Testis (tissue), 3 donors: Measurements from ENCODE around the gene RHEB. TPM values are rescaled to one million over a fixed set of nuclear protein-coding genes. Genes with fewer than 3 reads are reported as not detected.

Experiments
- DNase-seq: peaks from one replicate; pipeline ENCODE4 v3.0.0-alpha.2; 2019
- H3K27ac ChIP-seq, 2 donors: fragments of 200-600 bp; sonication (generic); one replicate each; pipeline ENCODE4 v1.5.1; 2019
- H3K27me3 ChIP-seq: fragments of 200-600 bp; sonication (generic); one replicate; pipeline ENCODE4 v1.5.1; 2019
- H3K36me3 ChIP-seq: fragments of 200-600 bp; sonication (generic); one replicate; pipeline ENCODE4 v1.5.1; 2017; ENCODE audit warnings: low read depth; ENCODE audit errors: missing control alignments
- H3K4me1 ChIP-seq: fragments of 200-600 bp; sonication (generic); one replicate; pipeline ENCODE4 v1.5.1; 2019
- H3K4me3 ChIP-seq, 2 donors: fragments of 200-600 bp; sonication (generic); one replicate each; pipeline ENCODE4 v1.5.1; 2017 to 2019
- H3K9me3 ChIP-seq: fragments of 200-600 bp; sonication (generic); one replicate; pipeline ENCODE4 v1.5.1; 2017
- CTCF ChIP-seq, 3 experiments: fragments of 450-650 bp in 2 of 3; fragments of 200-600 bp in 1 of 3; sonication (generic) in 1 of 3; IDR thresholded peaks; one replicate each; pipeline ENCODE4 v1.5.1; 2016 to 2019; ENCODE audit warnings: antibody characterized with exemption in 3 of 3, mild to moderate bottlenecking in 2 of 3, moderate library complexity in 1 of 3
- POLR2A ChIP-seq: fragments of 450-650 bp; IDR thresholded peaks from one replicate; pipeline ENCODE4 v1.6.1; 2017; ENCODE audit warnings: antibody characterized with exemption, mild to moderate bottlenecking, moderate library complexity
- WGBS, 2 donors: methylation state at CpG; one replicate each; pipeline ENCODE4 v1.1.5; 2018; 5-methylcytosine and 5-hydroxymethylcytosine counted together
- intact Hi-C: fragments of 100-400 bp; cut with DNase I; formaldehyde crosslinking; loops from one replicate; pipeline ENCODE4 v1.15.1; 2023; ENCODE audit warnings: low total_unique reads
- polyA plus RNA-seq: library from polyadenylated mRNA; stranded (reverse); fragments of 350-450 nt; fragmentation: Illumina TruSeq; extraction: RNeasy Lipid Tissue Mini Kit (QIAGEN cat#74804); gene quantifications from one replicate; pipeline ENCODE4 v1.2.3, GENCODE V29; 2014; ENCODE audit warnings: low read depth, low replicate concordance; ENCODE audit not compliant: insufficient read depth
- total RNA-seq, 2 donors: library from RNA; depleted of rRNA; stranded (reverse); fragments of >200 nt; gene quantifications; one replicate each; pipeline ENCODE4 v1.2.3, GENCODE V29; 2016

The RHEB gene
- total and polyA plus RNA-seq, 3 donors from 2014 or later = 59.4 to 88.1 (median 74.6) TPM

GRCh38 chr7:151483711-151483983 is 36.0 kb downstream of the RHEB start:
- WGBS, 2 donors = 94 to 95% methylated on average over 1 of the region's 1 CpG
- peaks cover 3% of the 10 kb centered on the region for H3K4me1 ChIP-seq

GRCh38 chr7:151482883-151483710 is 36.6 kb downstream of the RHEB start:
- intact Hi-C loops = no loop called here
- no peaks in the 10 kb centered on the region for H3K9me3 ChIP-seq
- no peak for DNase-seq
- H3K27ac ChIP-seq = no peak overlapping the region
- WGBS, 2 donors = 93 to 95% methylated on average over 8 of the region's 8 CpGs
- no peaks in the 10 kb centered on the region for H3K27me3 ChIP-seq
- H3K36me3 ChIP-seq = no peaks in the 10 kb centered on the region
- peaks cover 3% of the 10 kb centered on the region for H3K4me1 ChIP-seq
- H3K4me3 ChIP-seq = no peak overlapping the region
- TF ChIP-seq POLR2A (no peak), CTCF (IDR thresholded peaks at IDR 0.05) (no peak)

More at GRCh38 chr7:151483711-151483983, 36.0 kb downstream of the RHEB start:
- DNase-seq = no peak
- intact Hi-C loops = no loop called here
- TF ChIP-seq CTCF (IDR thresholded peaks at IDR 0.05) (no peak), POLR2A (no peak)
- no peaks in the 10 kb centered on the region for H3K27me3 ChIP-seq
- H3K36me3 ChIP-seq = no peaks in the 10 kb centered on the region
- no peak overlapping the region for H3K4me3 ChIP-seq
- no peak overlapping the region for H3K27ac ChIP-seq
- H3K9me3 ChIP-seq = no peaks in the 10 kb centered on the region

- Histone ChIP-seq H3K4me3 (no peak overlapping the region), H3K9me3 (no peaks in the 10 kb centered on the region), H3K4me1 (peaks cover 3% of the 10 kb centered on the region), H3K27ac (no peak overlapping the region), H3K36me3 (no peaks in the 10 kb centered on the region), H3K27me3 (no peaks in the 10 kb centered on the region)
- intact Hi-C loops = no loop called here
- 85 to 92% methylated on average over 4 of the region's 4 CpGs for WGBS, 2 donors
- DNase-seq = no peak
- no peak for TF ChIP-seq POLR2A
- TF ChIP-seq CTCF (IDR thresholded peaks at IDR 0.05) = no peak
Observed at GRCh38 chr7:151481650-151482505, 37.8 kb downstream of the RHEB start.

GRCh38 chr7:151477867-151478266 is 41.8 kb downstream of the RHEB start:
- no peaks in the 10 kb centered on the region for H3K9me3 ChIP-seq
- DNase-seq = no peak
- H3K4me1 ChIP-seq = no peaks in the 10 kb centered on the region
- no peak overlapping the region for H3K27ac ChIP-seq
- no peaks in the 10 kb centered on the region for H3K27me3 ChIP-seq
- H3K36me3 ChIP-seq = no peaks in the 10 kb centered on the region
- 95 to 96% methylated on average over 7 of the region's 7 CpGs for WGBS, 2 donors
- intact Hi-C loops = no loop called here
- TF ChIP-seq POLR2A (no peak), CTCF (IDR thresholded peaks at IDR 0.05) (no peak)
- H3K4me3 ChIP-seq = no peak overlapping the region
